CD4-positive, alpha-beta T cell treated with Interleukin-2 at 100 ng/mL for 4 hours (primary cell): ENCODE data around the gene HHLA2.
"Not testable (repeated sequence)": the region's sequence is repeated elsewhere in the genome, so short reads cannot be mapped to it uniquely, and the experiment has no call there.

Source experiments
- DNase-seq: peaks from one replicate; pipeline ENCODE4 v3.0.0-alpha.2; 2020; ENCODE audit warnings: low spot score

The HHLA2 gene

GRCh38 chr3:108342837-108343486 lies 46.6 kb downstream of the HHLA2 start:
- no peak for DNase-seq

GRCh38 chr3:108343491-108343890 lies 47.1 kb downstream of the HHLA2 start:
- no peak for DNase-seq

GRCh38 chr3:108345492-108346205 lies 49.3 kb downstream of the HHLA2 start:
- DNase-seq: no peak

GRCh38 chr3:108346301-108347227 lies 50.2 kb downstream of the HHLA2 start:
- DNase-seq: no peak

GRCh38 chr3:108352176-108352575 lies 55.8 kb downstream of the HHLA2 start:
- no peak for DNase-seq

GRCh38 chr3:108354562-108354961 lies 58.2 kb downstream of the HHLA2 start:
- DNase-seq: no peak

GRCh38 chr3:108357042-108357441 lies 60.7 kb downstream of the HHLA2 start:
- DNase-seq: no peak

- no peak for DNase-seq
Measured at GRCh38 chr3:108359011-108359410, 62.7 kb downstream of the HHLA2 start.

GRCh38 chr3:108376026-108376425 lies 79.7 kb downstream of the HHLA2 start:
- DNase-seq: no peak

- no peak for DNase-seq
Measured at GRCh38 chr3:108377384-108377783, 81.0 kb downstream of the HHLA2 start.

- DNase-seq: no peak
Measured at GRCh38 chr3:108378153-108378951, 82.0 kb downstream of the HHLA2 start.

- not testable (repeated sequence) for DNase-seq
Measured at GRCh38 chr3:108378952-108379342, 82.6 kb downstream of the HHLA2 start.

GRCh38 chr3:108380128-108380795 lies 83.9 kb downstream of the HHLA2 start:
- DNase-seq: no peak

GRCh38 chr3:108381529-108382140 lies 85.3 kb downstream of the HHLA2 start:
- DNase-seq: no peak

GRCh38 chr3:108383306-108383705 lies 87.0 kb downstream of the HHLA2 start:
- no peak for DNase-seq

- no peak for DNase-seq
Measured at GRCh38 chr3:108387063-108387462, 90.7 kb downstream of the HHLA2 start.

- no peak for DNase-seq
Measured at GRCh38 chr3:108388136-108389132, 92.1 kb downstream of the HHLA2 start.

- DNase-seq: no peak
Measured at GRCh38 chr3:108389372-108389771, 93.0 kb downstream of the HHLA2 start.

GRCh38 chr3:108391917-108392593 lies 95.7 kb downstream of the HHLA2 start:
- DNase-seq: no peak
